ENCODE measurements around the gene CTCFL. TPM values are rescaled to one million over a fixed set of nuclear protein-coding genes. Genes with fewer than 3 reads are reported as not detected.

The CTCFL gene
- total and polyA plus RNA-seq, 2 donors (not counting 3 experiments of a cell fraction or from before 2014, with no cell fraction given): not detected

DNA sequence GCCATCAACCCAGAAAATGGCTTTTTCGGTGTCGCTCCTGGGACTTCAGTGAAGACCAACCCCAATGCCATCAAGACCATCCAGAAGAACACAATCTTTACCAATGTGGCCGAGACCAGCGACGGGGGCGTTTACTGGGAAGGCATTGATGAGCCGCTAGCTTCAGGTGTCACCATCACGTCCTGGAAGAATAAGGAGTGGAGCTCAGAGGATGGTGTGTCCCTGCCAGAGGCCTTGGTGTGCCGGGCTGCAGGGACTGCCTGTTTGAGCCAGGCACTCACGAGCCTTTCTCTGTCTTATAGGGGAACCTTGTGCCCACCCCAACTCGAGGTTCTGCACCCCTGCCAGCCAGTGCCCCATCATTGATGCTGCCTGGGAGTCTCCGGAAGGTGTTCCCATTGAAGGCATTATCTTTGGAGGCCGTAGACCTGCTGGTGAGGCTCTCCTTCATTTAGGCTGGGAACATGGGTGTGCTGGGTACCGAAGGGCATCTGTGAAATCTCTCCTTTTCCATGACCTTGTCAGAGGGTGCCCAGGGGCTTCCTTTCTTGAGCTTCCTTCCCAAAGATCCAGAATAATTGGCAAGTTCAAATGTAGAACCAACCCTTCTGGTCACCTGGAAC, 39.4 kb upstream of the CTCFL start:
- FAIRE-seq (no peak), DNase-seq (ENCODE audit: low read depth, low spot score) (no peak)
- BruUV-seq (replicated peaks): no TSS peak
- Histone ChIP-seq H3K27me3 (ENCODE audit: control insufficient read depth in 2 of 2, insufficient read depth in 2 of 2, low read length in 2 of 2) (no peaks in the 10 kb centered on the region), H4K20me1 (replicated peaks; ENCODE audit: control insufficient read depth, extremely low read depth, insufficient read depth, low read length) (no peaks in the 10 kb centered on the region), H3K4me2 (ENCODE audit: insufficient read depth, low read length) (no peak overlapping the region), H3K4me1 (ENCODE audit: control insufficient read depth, extremely low read depth, insufficient read depth, low read length) (no peaks in the 10 kb centered on the region), H3K9ac (replicated peaks; ENCODE audit: extremely low read depth, insufficient read depth, low read length) (no peak overlapping the region), H3K9me1 (replicated peaks; ENCODE audit: control insufficient read depth, extremely low read depth, insufficient read depth, low read length) (no peaks in the 10 kb centered on the region), H2AFZ (ENCODE audit: low read depth, low read length) (no peak overlapping the region), H3K36me3 (ENCODE audit: control insufficient read depth in 2 of 2, extremely low read depth in 1 of 2, insufficient read depth in 2 of 2, low read length in 2 of 2) (no peaks in the 10 kb centered on the region), H3K9me3 (replicated peaks; ENCODE audit: control insufficient read depth, insufficient read depth, low read length) (no peaks in the 10 kb centered on the region), H3K79me2 (ENCODE audit: control insufficient read depth, insufficient read depth, low read length) (no peaks in the 10 kb centered on the region), H3K4me3 (replicated peaks in 1 of 3; ENCODE audit: insufficient read depth in 1 of 3, low read depth in 1 of 3, low read length in 3 of 3) (no peak overlapping the region), H3K27ac (ENCODE audit: insufficient read depth, low read depth, low read length) (no peak overlapping the region)
- dilution Hi-C loops (cut with MboI; ENCODE audit: extremely low pct_ligation_motif_present, low sequenced_read_pairs): no loop called here
- intact Hi-C loops (cut with micrococcal nuclease): no loop called here
- TF ChIP-seq, protein P1, sequence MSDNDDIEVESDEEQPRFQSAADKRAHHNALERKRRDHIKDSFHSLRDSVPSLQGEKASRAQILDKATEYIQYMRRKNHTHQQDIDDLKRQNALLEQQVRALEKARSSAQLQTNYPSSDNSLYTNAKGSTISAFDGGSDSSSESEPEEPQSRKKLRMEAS (IDR thresholded peaks at IDR 0.05; ENCODE audit: insufficient read depth, insufficient read length): no peak
- TF ChIP-seq EZH2 (IDR thresholded peaks at IDR 0.05; ENCODE audit: borderline replicate concordance, low read depth, low read length, severe bottlenecking) (no peak), FOS (IDR thresholded peaks at IDR 0.05; ENCODE audit: borderline replicate concordance, insufficient read depth, low read length) (no peak)
- CTCF ChIA-PET: no interaction called here
- POLR2A ChIA-PET: no interaction called here

DNA sequence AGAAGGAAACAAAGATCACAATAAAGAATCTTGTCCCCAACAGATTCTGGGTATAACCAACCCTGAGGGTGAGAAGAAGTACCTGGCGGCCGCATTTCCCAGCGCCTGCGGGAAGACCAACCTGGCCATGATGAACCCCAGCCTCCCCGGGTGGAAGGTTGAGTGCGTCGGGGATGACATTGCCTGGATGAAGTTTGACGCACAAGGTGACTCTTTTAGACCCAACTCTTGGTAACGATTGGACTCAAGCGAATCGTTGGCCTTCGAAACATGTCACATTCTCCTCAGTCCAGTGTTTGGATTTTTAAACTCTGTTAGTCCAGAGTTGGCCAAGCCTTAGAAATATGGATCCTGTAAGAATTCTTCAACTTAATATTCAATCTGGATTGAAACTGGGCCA, 38.6 kb upstream of the CTCFL start:
- Histone ChIP-seq H3K4me2 (ENCODE audit: insufficient read depth, low read length) (no peak overlapping the region), H3K79me2 (ENCODE audit: control insufficient read depth, insufficient read depth, low read length) (no peaks in the 10 kb centered on the region), H3K9me1 (replicated peaks; ENCODE audit: control insufficient read depth, extremely low read depth, insufficient read depth, low read length) (no peaks in the 10 kb centered on the region), H3K27ac (ENCODE audit: insufficient read depth, low read depth, low read length) (no peak overlapping the region), H3K27me3 (ENCODE audit: control insufficient read depth in 2 of 2, insufficient read depth in 2 of 2, low read length in 2 of 2) (no peaks in the 10 kb centered on the region), H3K36me3 (ENCODE audit: control insufficient read depth in 2 of 2, extremely low read depth in 1 of 2, insufficient read depth in 2 of 2, low read length in 2 of 2) (no peaks in the 10 kb centered on the region), H2AFZ (ENCODE audit: low read depth, low read length) (no peak overlapping the region), H3K9me3 (replicated peaks; ENCODE audit: control insufficient read depth, insufficient read depth, low read length) (no peaks in the 10 kb centered on the region), H3K4me1 (ENCODE audit: control insufficient read depth, extremely low read depth, insufficient read depth, low read length) (no peaks in the 10 kb centered on the region), H4K20me1 (replicated peaks; ENCODE audit: control insufficient read depth, extremely low read depth, insufficient read depth, low read length) (no peaks in the 10 kb centered on the region), H3K4me3 (replicated peaks in 1 of 3; ENCODE audit: insufficient read depth in 1 of 3, low read depth in 1 of 3, low read length in 3 of 3) (no peak overlapping the region), H3K9ac (replicated peaks; ENCODE audit: extremely low read depth, insufficient read depth, low read length) (no peak overlapping the region)
- no peak for TF ChIP-seq POLR2A (IDR thresholded peaks at IDR 0.05; ENCODE audit: low read depth, low read length)
- TF ChIP-seq EZH2 (IDR thresholded peaks at IDR 0.05; ENCODE audit: borderline replicate concordance, low read depth, low read length, severe bottlenecking): no peak
- TF ChIP-seq MYC (IDR thresholded peaks at IDR 0.05; ENCODE audit: low read depth, low read length): no peak
- no peak for TF ChIP-seq GATA2 (IDR thresholded peaks at IDR 0.05; ENCODE audit: insufficient read depth, insufficient read length, low read depth, low read length)
- TF ChIP-seq POLR2AphosphoS5 (IDR thresholded peaks at IDR 0.05; ENCODE audit: insufficient read depth, low read depth, low read length): no peak
- TF ChIP-seq JUN (IDR thresholded peaks at IDR 0.05; ENCODE audit: borderline replicate concordance, insufficient read depth, insufficient read length, low read depth): no peak
- TF ChIP-seq, protein P2, sequence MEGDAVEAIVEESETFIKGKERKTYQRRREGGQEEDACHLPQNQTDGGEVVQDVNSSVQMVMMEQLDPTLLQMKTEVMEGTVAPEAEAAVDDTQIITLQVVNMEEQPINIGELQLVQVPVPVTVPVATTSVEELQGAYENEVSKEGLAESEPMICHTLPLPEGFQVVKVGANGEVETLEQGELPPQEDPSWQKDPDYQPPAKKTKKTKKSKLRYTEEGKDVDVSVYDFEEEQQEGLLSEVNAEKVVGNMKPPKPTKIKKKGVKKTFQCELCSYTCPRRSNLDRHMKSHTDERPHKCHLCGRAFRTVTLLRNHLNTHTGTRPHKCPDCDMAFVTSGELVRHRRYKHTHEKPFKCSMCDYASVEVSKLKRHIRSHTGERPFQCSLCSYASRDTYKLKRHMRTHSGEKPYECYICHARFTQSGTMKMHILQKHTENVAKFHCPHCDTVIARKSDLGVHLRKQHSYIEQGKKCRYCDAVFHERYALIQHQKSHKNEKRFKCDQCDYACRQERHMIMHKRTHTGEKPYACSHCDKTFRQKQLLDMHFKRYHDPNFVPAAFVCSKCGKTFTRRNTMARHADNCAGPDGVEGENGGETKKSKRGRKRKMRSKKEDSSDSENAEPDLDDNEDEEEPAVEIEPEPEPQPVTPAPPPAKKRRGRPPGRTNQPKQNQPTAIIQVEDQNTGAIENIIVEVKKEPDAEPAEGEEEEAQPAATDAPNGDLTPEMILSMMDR (IDR thresholded peaks at IDR 0.05; ENCODE audit: extremely low read depth in 1 of 2, insufficient read depth in 1 of 2, low read depth in 1 of 2, low read length in 2 of 2): no peak
- TF ChIP-seq, protein P1 (IDR thresholded peaks at IDR 0.05; ENCODE audit: insufficient read depth, insufficient read length): no peak
- TF ChIP-seq FOS (IDR thresholded peaks at IDR 0.05; ENCODE audit: borderline replicate concordance, insufficient read depth, low read length): no peak
- POLR2A ChIA-PET: no interaction called here
- intact Hi-C loops (cut with micrococcal nuclease) (no loop called here), dilution Hi-C loops (cut with MboI; ENCODE audit: extremely low pct_ligation_motif_present, low sequenced_read_pairs) (no loop called here)
- DNase-seq (ENCODE audit: low read depth, low spot score) (no peak), FAIRE-seq (no peak)
- no TSS peak for BruUV-seq (replicated peaks)
- CTCF ChIA-PET: no interaction called here

Measured in endothelial cell of umbilical vein (primary cell).